ENCODE measurements around the gene KLHL33.

- TF ChIP-seq POLR2AphosphoS5 (IDR thresholded peaks at IDR 0.05; ENCODE audit: low read depth, low read length) (no peak), REST (IDR thresholded peaks at IDR 0.05; ENCODE audit: insufficient read depth in 1 of 2, low read depth in 2 of 2, low read length in 2 of 2) (no peak), TAF1 (IDR thresholded peaks at IDR 0.05; ENCODE audit: borderline replicate concordance, insufficient read depth, low read length) (no peak), SIN3A (IDR thresholded peaks at IDR 0.05; ENCODE audit: borderline replicate concordance, insufficient read depth, low read length) (no peak)
These were observed 51.1 kb downstream of the KLHL33 start for GRCh38 chr14:20384886-20385285.

Data from PFSK-1 (cell line).